Fibroblast of gingiva (primary cell): ENCODE data around the gene ATG4B.
"Not testable (repeated sequence)": the region's sequence is repeated elsewhere in the genome, so short reads cannot be mapped to it uniquely, and the experiment has no call there.

Experiments
- DNase-seq: peaks from one replicate; pipeline ENCODE4 v3.0.0-alpha.2; 2011; ENCODE audit warnings: low read depth

The ATG4B gene

GRCh38 chr2:241637018-241637794 lies at the start of gene ATG4B, which contains the start of gene THAP4:
Gene ATG4B, plus strand, starts transcription at chr2:241637693. Its CDS starts 22 bp downstream, at chr2:241637715.
Gene THAP4, minus strand, starts transcription at chr2:241637158. Its CDS starts 141 bp downstream, at chr2:241637017.
- DNase-seq: peak; percentile 88

GRCh38 chr2:241589863-241590262 lies 47.6 kb upstream of the ATG4B start:
- DNase-seq: not testable (repeated sequence)

- not testable (repeated sequence) for DNase-seq
These were observed 46.7 kb upstream of the ATG4B start for GRCh38 chr2:241590496-241591455.

GRCh38 chr2:241592126-241592845 lies 45.2 kb upstream of the ATG4B start:
- DNase-seq: no peak

GRCh38 chr2:241593271-241593670 lies 44.2 kb upstream of the ATG4B start:
- no peak for DNase-seq

- no peak for DNase-seq
These were observed 41.8 kb upstream of the ATG4B start for GRCh38 chr2:241595600-241596140.

GRCh38 chr2:241597561-241597960 lies 39.9 kb upstream of the ATG4B start:
- no peak for DNase-seq

GRCh38 chr2:241598061-241598460 lies 39.4 kb upstream of the ATG4B start:
- peak; percentile 75 for DNase-seq

GRCh38 chr2:241598487-241598886 lies 39.0 kb upstream of the ATG4B start:
- no peak for DNase-seq

- DNase-seq: no peak
These were observed 37.9 kb upstream of the ATG4B start for GRCh38 chr2:241599615-241600014.

- DNase-seq: no peak
These were observed 35.7 kb upstream of the ATG4B start for GRCh38 chr2:241601841-241602240.

- DNase-seq: no peak
These were observed 34.8 kb upstream of the ATG4B start for GRCh38 chr2:241602720-241603119.

GRCh38 chr2:241603686-241604085 lies 33.8 kb upstream of the ATG4B start:
- DNase-seq: no peak

- no peak for DNase-seq
These were observed 31.3 kb upstream of the ATG4B start for GRCh38 chr2:241606186-241606585.

GRCh38 chr2:241607162-241607885 lies 30.2 kb upstream of the ATG4B start:
- DNase-seq: no peak

GRCh38 chr2:241608881-241609280 lies 28.6 kb upstream of the ATG4B start:
- no peak for DNase-seq

GRCh38 chr2:241609859-241610793 lies 27.4 kb upstream of the ATG4B start:
- DNase-seq: peak; percentile 60

GRCh38 chr2:241611062-241611461 lies 26.4 kb upstream of the ATG4B start:
- DNase-seq: no peak

GRCh38 chr2:241612156-241613016 lies 25.1 kb upstream of the ATG4B start:
- DNase-seq: peak; percentile 70
